ACC112 (cell line): Measurements from ENCODE around the gene TRIM31.
"Not testable (repeated sequence)": the region's sequence is repeated elsewhere in the genome, so short reads cannot be mapped to it uniquely, and the experiment has no call there.

ENCODE experiments used
- H2AFZ ChIP-seq: fragments of 200-600 bp; sonication (generic); one replicate; pipeline ENCODE4 v1.6.0; 2017; ENCODE audit warnings: antibody characterized with exemption, low read length; ENCODE audit not compliant: unreplicated experiment
- H3K27ac ChIP-seq: fragments of 200-600 bp; sonication (generic); 2 replicates; pipeline ENCODE4 v1.5.1; 2014; ENCODE audit warnings: low read depth, mild to moderate bottlenecking, antibody characterized with exemption, low read length, moderate library complexity
- H3K27me3 ChIP-seq: fragments of 200-600 bp; sonication (generic); 2 replicates; pipeline ENCODE4 v1.6.1; 2014; ENCODE audit warnings: mild to moderate bottlenecking, antibody characterized with exemption, low read length, moderate library complexity, mixed read lengths; ENCODE audit not compliant: insufficient read depth
- H3K36me3 ChIP-seq: fragments of 200-600 bp; sonication (generic); 2 replicates; pipeline ENCODE4 v1.6.1; 2016; ENCODE audit warnings: mild to moderate bottlenecking, antibody characterized with exemption, low read length, moderate library complexity, mixed read lengths; ENCODE audit not compliant: insufficient read depth
- H3K4me1 ChIP-seq: fragments of 200-600 bp; sonication (generic); one replicate; pipeline ENCODE4 v1.6.1; 2016; ENCODE audit warnings: low read length, mixed read lengths; ENCODE audit not compliant: insufficient read depth, unreplicated experiment, control insufficient read depth
- H3K4me3 ChIP-seq: fragments of 200-600 bp; sonication (generic); 2 replicates; pipeline ENCODE4 v1.5.1; 2014; ENCODE audit warnings: mild to moderate bottlenecking, low read depth, low read length
- H3K79me2 ChIP-seq: fragments of 200-600 bp; sonication (generic); one replicate; pipeline ENCODE4 v1.6.0; 2016; ENCODE audit warnings: low read length; ENCODE audit not compliant: control insufficient read depth, unreplicated experiment, insufficient read depth

Gene TRIM31

GRCh38 chr6:30147096-30147495 lies 34.2 kb upstream of the TRIM31 start:
- no peak overlapping the region for H3K27ac ChIP-seq
- H2AFZ ChIP-seq: no peak overlapping the region
- H3K36me3 ChIP-seq: no peaks in the 10 kb centered on the region

GRCh38 chr6:30145818-30146217 lies 32.9 kb upstream of the TRIM31 start:
- H3K36me3 ChIP-seq: no peaks in the 10 kb centered on the region
- H3K27me3 ChIP-seq: peaks cover 45% of the 10 kb centered on the region
- H3K4me1 ChIP-seq: no peaks in the 10 kb centered on the region
- H3K4me3 ChIP-seq: no peak overlapping the region
- no peaks in the 10 kb centered on the region for H3K79me2 ChIP-seq
- no peak overlapping the region for H2AFZ ChIP-seq
- H3K27ac ChIP-seq: no peak overlapping the region

More at GRCh38 chr6:30147096-30147495, 34.2 kb upstream of the TRIM31 start:
- Histone ChIP-seq H3K4me1 (no peaks in the 10 kb centered on the region), H3K27me3 (peaks cover 33% of the 10 kb centered on the region), H3K79me2 (no peaks in the 10 kb centered on the region), H3K4me3 (no peak overlapping the region)

GRCh38 chr6:30144811-30145210 lies 31.9 kb upstream of the TRIM31 start:
- peaks cover 50% of the 10 kb centered on the region for H3K27me3 ChIP-seq
- no peak overlapping the region for H2AFZ ChIP-seq
- H3K4me3 ChIP-seq: no peak overlapping the region
- no peaks in the 10 kb centered on the region for H3K36me3 ChIP-seq
- no peaks in the 10 kb centered on the region for H3K4me1 ChIP-seq
- H3K79me2 ChIP-seq: no peaks in the 10 kb centered on the region
- H3K27ac ChIP-seq: no peak overlapping the region

GRCh38 chr6:30143780-30144179 lies 30.9 kb upstream of the TRIM31 start:
- Histone ChIP-seq H3K27me3 (peaks cover 52% of the 10 kb centered on the region), H3K4me3 (no peak overlapping the region), H3K79me2 (no peaks in the 10 kb centered on the region), H3K4me1 (no peaks in the 10 kb centered on the region), H2AFZ (no peak overlapping the region), H3K36me3 (no peaks in the 10 kb centered on the region), H3K27ac (no peak overlapping the region)

GRCh38 chr6:30142665-30143064 lies 29.8 kb upstream of the TRIM31 start:
- no peaks in the 10 kb centered on the region for H3K4me1 ChIP-seq
- no peak overlapping the region for H3K4me3 ChIP-seq
- no peaks in the 10 kb centered on the region for H3K36me3 ChIP-seq
- H3K27ac ChIP-seq: no peak overlapping the region
- H3K79me2 ChIP-seq: no peaks in the 10 kb centered on the region
- H3K27me3 ChIP-seq: peaks cover 63% of the 10 kb centered on the region
- H2AFZ ChIP-seq: no peak overlapping the region

GRCh38 chr6:30140240-30140639 lies 27.4 kb upstream of the TRIM31 start:
- not testable (repeated sequence) for H3K4me1 ChIP-seq, H3K4me3 ChIP-seq, H3K36me3 ChIP-seq, H3K27ac ChIP-seq, H2AFZ ChIP-seq, H3K79me2 ChIP-seq
- H3K27me3 ChIP-seq: peaks cover 76% of the 10 kb centered on the region

GRCh38 chr6:30136570-30137286 lies 23.8 kb upstream of the TRIM31 start:
- Histone ChIP-seq H3K36me3 (no peaks in the 10 kb centered on the region), H3K27me3 (peaks cover 74% of the 10 kb centered on the region), H3K79me2 (no peaks in the 10 kb centered on the region), H3K4me3 (no peak overlapping the region), H3K4me1 (no peaks in the 10 kb centered on the region), H2AFZ (no peak overlapping the region), H3K27ac (no peak overlapping the region)

- no peak within 1 kb of the TSS for H3K4me3 ChIP-seq
- H2AFZ ChIP-seq: no peak within 1 kb of the TSS
- H3K4me1 ChIP-seq: peaks cover 2% of the 10 kb centered on the region
- peaks cover 71% of the 10 kb centered on the region for H3K27me3 ChIP-seq
- no peak within 1 kb of the TSS for H3K27ac ChIP-seq
- no peaks in the 10 kb centered on the region for H3K79me2 ChIP-seq
- H3K36me3 ChIP-seq: no peaks in the 10 kb centered on the region
Measured at GRCh38 chr6:30135757-30136156, 22.9 kb upstream of the TRIM31 start, which contains the start of gene TRIM40. TRIM40 (plus strand) TSS chr6:30136140; CDS start chr6:30137037, 897 bp downstream.

GRCh38 chr6:30135147-30135546 lies 22.3 kb upstream of the TRIM31 start:
- Histone ChIP-seq H3K4me1 (peaks cover 8% of the 10 kb centered on the region), H3K27me3 (peaks cover 73% of the 10 kb centered on the region), H3K27ac (no peak overlapping the region), H3K36me3 (no peaks in the 10 kb centered on the region), H3K79me2 (no peaks in the 10 kb centered on the region), H3K4me3 (no peak overlapping the region), H2AFZ (no peak overlapping the region)

- H3K27me3 ChIP-seq: peaks cover 85% of the 10 kb centered on the region
- no peaks in the 10 kb centered on the region for H3K79me2 ChIP-seq
- no peak overlapping the region for H3K4me3 ChIP-seq
- peaks cover 10% of the 10 kb centered on the region for H3K4me1 ChIP-seq
- no peak overlapping the region for H3K27ac ChIP-seq
- H2AFZ ChIP-seq: no peak overlapping the region
- H3K36me3 ChIP-seq: no peaks in the 10 kb centered on the region
Measured at GRCh38 chr6:30131947-30132497, 19.1 kb upstream of the TRIM31 start.
